ENCODE results near the gene ZNF385A.
A peak's percentile ranks its signal among the peaks of the same experiment; 100 is the strongest.

ZNF385A gene

GRCh38 chr12:54419088-54419887 lies 34.8 kb upstream of the ZNF385A start, which contains the start of gene ITGA5:
Gene ITGA5, minus strand, starts transcription at chr12:54419266. Its CDS starts 68 bp downstream, at chr12:54419198.
- Mint-ChIP-seq H3K36me3 (no peaks in the 10 kb centered on the region), H3K4me1 (ENCODE audit: low read depth) (peaks cover 54% of the 10 kb centered on the region), H3K9me3 (ENCODE audit: low read depth) (no peaks in the 10 kb centered on the region), H3K27me3 (no peaks in the 10 kb centered on the region), H3K27ac (peak within 1 kb of the TSS; percentile 92), H3K4me3 (peak within 1 kb of the TSS; percentile 89)

GRCh38 chr12:54418441-54419087 lies 34.0 kb upstream of the ZNF385A start:
- Mint-ChIP-seq H3K27ac (peak overlapping the region; percentile 92), H3K36me3 (no peaks in the 10 kb centered on the region), H3K27me3 (no peaks in the 10 kb centered on the region), H3K4me1 (ENCODE audit: low read depth) (peaks cover 61% of the 10 kb centered on the region), H3K9me3 (ENCODE audit: low read depth) (no peaks in the 10 kb centered on the region), H3K4me3 (peak overlapping the region; percentile 89)

GRCh38 chr12:54417712-54418440 lies 33.3 kb upstream of the ZNF385A start:
- Mint-ChIP-seq H3K27ac (peak overlapping the region; percentile 92), H3K36me3 (no peaks in the 10 kb centered on the region), H3K4me1 (ENCODE audit: low read depth) (peaks cover 68% of the 10 kb centered on the region), H3K9me3 (ENCODE audit: low read depth) (no peaks in the 10 kb centered on the region), H3K27me3 (no peaks in the 10 kb centered on the region), H3K4me3 (peak overlapping the region; percentile 89)

- Mint-ChIP-seq H3K36me3 (no peaks in the 10 kb centered on the region), H3K4me1 (ENCODE audit: low read depth) (peaks cover 76% of the 10 kb centered on the region), H3K4me3 (peak overlapping the region; percentile 89), H3K27ac (peak overlapping the region; percentile 94), H3K9me3 (ENCODE audit: low read depth) (no peaks in the 10 kb centered on the region), H3K27me3 (no peaks in the 10 kb centered on the region)
Observed at GRCh38 chr12:54416687-54417603, 32.4 kb upstream of the ZNF385A start.

GRCh38 chr12:54415221-54415929 lies 30.8 kb upstream of the ZNF385A start:
- no peaks in the 10 kb centered on the region for H3K36me3 Mint-ChIP-seq
- H3K4me1 Mint-ChIP-seq (ENCODE audit: low read depth): peaks cover 76% of the 10 kb centered on the region
- peak overlapping the region; percentile 89 for H3K4me3 Mint-ChIP-seq
- H3K9me3 Mint-ChIP-seq (ENCODE audit: low read depth): no peaks in the 10 kb centered on the region
- H3K27ac Mint-ChIP-seq: peak overlapping the region; percentile 94
- H3K27me3 Mint-ChIP-seq: no peaks in the 10 kb centered on the region

GRCh38 chr12:54413284-54414190 lies 29.0 kb upstream of the ZNF385A start:
- Mint-ChIP-seq H3K36me3 (no peaks in the 10 kb centered on the region), H3K27me3 (no peaks in the 10 kb centered on the region), H3K4me1 (ENCODE audit: low read depth) (peaks cover 68% of the 10 kb centered on the region), H3K9me3 (ENCODE audit: low read depth) (no peaks in the 10 kb centered on the region), H3K27ac (peak overlapping the region; percentile 97), H3K4me3 (peak overlapping the region; percentile 82)

- H3K4me1 Mint-ChIP-seq (ENCODE audit: low read depth): peaks cover 66% of the 10 kb centered on the region
- no peaks in the 10 kb centered on the region for H3K36me3 Mint-ChIP-seq
- H3K27ac Mint-ChIP-seq: peak overlapping the region; percentile 97
- peak overlapping the region; percentile 82 for H3K4me3 Mint-ChIP-seq
- H3K9me3 Mint-ChIP-seq (ENCODE audit: low read depth): no peaks in the 10 kb centered on the region
- no peaks in the 10 kb centered on the region for H3K27me3 Mint-ChIP-seq
Observed at GRCh38 chr12:54412786-54413185, 28.3 kb upstream of the ZNF385A start.

GRCh38 chr12:54412348-54412747 lies 27.8 kb upstream of the ZNF385A start:
- H3K27me3 Mint-ChIP-seq: no peaks in the 10 kb centered on the region
- peak overlapping the region; percentile 82 for H3K4me3 Mint-ChIP-seq
- peaks cover 64% of the 10 kb centered on the region for H3K4me1 Mint-ChIP-seq (ENCODE audit: low read depth)
- H3K27ac Mint-ChIP-seq: peak overlapping the region; percentile 97
- no peaks in the 10 kb centered on the region for H3K36me3 Mint-ChIP-seq
- no peaks in the 10 kb centered on the region for H3K9me3 Mint-ChIP-seq (ENCODE audit: low read depth)

GRCh38 chr12:54411391-54412241 lies 27.1 kb upstream of the ZNF385A start:
- Mint-ChIP-seq H3K27ac (peak overlapping the region; percentile 97), H3K9me3 (ENCODE audit: low read depth) (no peaks in the 10 kb centered on the region), H3K4me1 (ENCODE audit: low read depth) (peaks cover 65% of the 10 kb centered on the region), H3K27me3 (no peaks in the 10 kb centered on the region), H3K36me3 (peaks cover 2% of the 10 kb centered on the region), H3K4me3 (peak overlapping the region; percentile 82)

- Mint-ChIP-seq H3K27ac (no peak overlapping the region), H3K9me3 (ENCODE audit: low read depth) (no peaks in the 10 kb centered on the region), H3K4me3 (no peak overlapping the region), H3K27me3 (no peaks in the 10 kb centered on the region), H3K36me3 (peaks cover 2% of the 10 kb centered on the region), H3K4me1 (ENCODE audit: low read depth) (peaks cover 54% of the 10 kb centered on the region)
Observed at GRCh38 chr12:54409267-54409666, 24.7 kb upstream of the ZNF385A start.

GRCh38 chr12:54407183-54407905 lies 22.8 kb upstream of the ZNF385A start:
- H3K36me3 Mint-ChIP-seq: peaks cover 2% of the 10 kb centered on the region
- H3K27me3 Mint-ChIP-seq: no peaks in the 10 kb centered on the region
- H3K27ac Mint-ChIP-seq: peak overlapping the region; percentile 37
- no peaks in the 10 kb centered on the region for H3K9me3 Mint-ChIP-seq (ENCODE audit: low read depth)
- peaks cover 36% of the 10 kb centered on the region for H3K4me1 Mint-ChIP-seq (ENCODE audit: low read depth)
- H3K4me3 Mint-ChIP-seq: no peak overlapping the region

- no peak overlapping the region for H3K4me3 Mint-ChIP-seq
- no peaks in the 10 kb centered on the region for H3K9me3 Mint-ChIP-seq (ENCODE audit: low read depth)
- no peaks in the 10 kb centered on the region for H3K27me3 Mint-ChIP-seq
- H3K36me3 Mint-ChIP-seq: peaks cover 2% of the 10 kb centered on the region
- peaks cover 21% of the 10 kb centered on the region for H3K4me1 Mint-ChIP-seq (ENCODE audit: low read depth)
- H3K27ac Mint-ChIP-seq: peak overlapping the region; percentile 37
Observed at GRCh38 chr12:54405573-54405972, 21.0 kb upstream of the ZNF385A start.
